ENCODE measurements around the gene PER2.
"Not testable (repeated sequence)": the region's sequence is repeated elsewhere in the genome, so short reads cannot be mapped to it uniquely, and the experiment has no call there.

The PER2 gene

DNA sequence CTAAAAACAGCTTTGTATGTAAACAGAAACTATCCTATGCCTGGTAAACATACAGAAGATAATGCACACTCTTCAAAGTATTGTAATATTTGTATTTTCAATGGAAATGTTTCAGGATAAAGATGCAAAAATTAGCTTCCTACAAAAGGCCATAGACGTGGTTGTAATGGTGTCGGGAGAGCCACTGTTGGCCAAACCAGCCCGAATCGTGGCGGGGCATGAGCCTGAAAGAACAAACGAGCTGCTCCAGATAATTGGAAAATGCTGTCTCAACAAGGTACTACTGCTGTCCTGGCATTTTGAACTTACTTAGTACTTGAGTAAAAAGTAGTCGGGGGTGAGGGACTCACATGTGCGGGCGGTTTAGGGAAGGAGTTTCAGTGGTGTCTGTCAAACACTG, 37.3 kb upstream of the PER2 start:
- H3K27ac ChIP-seq (ENCODE audit: low read depth, low read length) = no peak overlapping the region
- H4K20me1 ChIP-seq (ENCODE audit: control insufficient read depth, insufficient read depth, low read depth, low read length) = no peaks in the 10 kb centered on the region
- H3K4me1 ChIP-seq (ENCODE audit: control insufficient read depth, low read length) = peaks cover 6% of the 10 kb centered on the region
- H3K4me3 ChIP-seq (ENCODE audit: low read length) = no peak overlapping the region
- no peaks in the 10 kb centered on the region for H3K9me3 ChIP-seq (ENCODE audit: control insufficient read depth, insufficient read depth, low read length)
- TF ChIP-seq, protein P1, sequence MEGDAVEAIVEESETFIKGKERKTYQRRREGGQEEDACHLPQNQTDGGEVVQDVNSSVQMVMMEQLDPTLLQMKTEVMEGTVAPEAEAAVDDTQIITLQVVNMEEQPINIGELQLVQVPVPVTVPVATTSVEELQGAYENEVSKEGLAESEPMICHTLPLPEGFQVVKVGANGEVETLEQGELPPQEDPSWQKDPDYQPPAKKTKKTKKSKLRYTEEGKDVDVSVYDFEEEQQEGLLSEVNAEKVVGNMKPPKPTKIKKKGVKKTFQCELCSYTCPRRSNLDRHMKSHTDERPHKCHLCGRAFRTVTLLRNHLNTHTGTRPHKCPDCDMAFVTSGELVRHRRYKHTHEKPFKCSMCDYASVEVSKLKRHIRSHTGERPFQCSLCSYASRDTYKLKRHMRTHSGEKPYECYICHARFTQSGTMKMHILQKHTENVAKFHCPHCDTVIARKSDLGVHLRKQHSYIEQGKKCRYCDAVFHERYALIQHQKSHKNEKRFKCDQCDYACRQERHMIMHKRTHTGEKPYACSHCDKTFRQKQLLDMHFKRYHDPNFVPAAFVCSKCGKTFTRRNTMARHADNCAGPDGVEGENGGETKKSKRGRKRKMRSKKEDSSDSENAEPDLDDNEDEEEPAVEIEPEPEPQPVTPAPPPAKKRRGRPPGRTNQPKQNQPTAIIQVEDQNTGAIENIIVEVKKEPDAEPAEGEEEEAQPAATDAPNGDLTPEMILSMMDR (IDR thresholded peaks at IDR 0.05; ENCODE audit: low read depth, low read length, poor library complexity, severe bottlenecking) = no peak
- no peak for TF ChIP-seq EZH2phosphoT487 (IDR thresholded peaks at IDR 0.05; ENCODE audit: borderline replicate concordance, low read length)
- H3K9me2 ChIP-seq (replicated peaks; ENCODE audit: control insufficient read depth, low read length) = no peaks in the 10 kb centered on the region
- H3K4me2 ChIP-seq (ENCODE audit: low read length) = no peak overlapping the region
- peaks cover 2% of the 10 kb centered on the region; the same call in 1 of the 2 replicates for H3K36me3 ChIP-seq (ENCODE audit: control insufficient read depth, low read length)
- H3K79me2 ChIP-seq (ENCODE audit: control insufficient read depth, low read length) = peaks cover 7% of the 10 kb centered on the region; the same call in 1 of the 2 replicates
- H3F3A ChIP-seq (ENCODE audit: control insufficient read depth, insufficient read depth) = no peaks in the 10 kb centered on the region
- H3K27me3 ChIP-seq (ENCODE audit: control insufficient read depth, low read length) = no peaks in the 10 kb centered on the region

DNA sequence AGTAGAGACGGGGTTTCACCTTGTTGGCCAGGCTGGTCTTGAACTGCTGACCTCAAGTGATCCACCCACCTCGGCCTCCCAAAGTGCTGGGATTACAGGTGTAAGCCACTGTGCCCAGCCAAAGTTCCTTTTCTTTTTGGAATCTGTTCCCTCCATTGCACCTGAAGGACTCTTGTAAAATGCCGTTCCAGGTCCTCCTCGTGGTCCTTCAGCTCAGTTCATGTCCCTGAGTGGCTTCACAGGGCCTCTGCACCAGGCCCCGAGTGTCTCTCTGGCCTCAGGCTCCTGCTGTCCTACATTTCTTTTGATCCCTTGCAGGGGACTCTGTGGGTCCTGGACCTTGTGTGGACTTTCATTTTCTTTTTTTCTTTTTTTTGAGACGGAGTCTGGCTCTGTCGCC, 35.8 kb upstream of the PER2 start:
- not testable (repeated sequence) for H3K9me2 ChIP-seq (replicated peaks; ENCODE audit: control insufficient read depth, low read length); H4K20me1 ChIP-seq (ENCODE audit: control insufficient read depth, insufficient read depth, low read depth, low read length); H3K4me3 ChIP-seq (ENCODE audit: low read length); H3K27me3 ChIP-seq (ENCODE audit: control insufficient read depth, low read length); H3K36me3 ChIP-seq (ENCODE audit: control insufficient read depth, low read length); H3K79me2 ChIP-seq (ENCODE audit: control insufficient read depth, low read length); H3K4me2 ChIP-seq (ENCODE audit: low read length); H3F3A ChIP-seq (ENCODE audit: control insufficient read depth, insufficient read depth); H3K27ac ChIP-seq (ENCODE audit: low read depth, low read length); H3K9me3 ChIP-seq (ENCODE audit: control insufficient read depth, insufficient read depth, low read length)
- peaks cover 11% of the 10 kb centered on the region for H3K4me1 ChIP-seq (ENCODE audit: control insufficient read depth, low read length)

DNA sequence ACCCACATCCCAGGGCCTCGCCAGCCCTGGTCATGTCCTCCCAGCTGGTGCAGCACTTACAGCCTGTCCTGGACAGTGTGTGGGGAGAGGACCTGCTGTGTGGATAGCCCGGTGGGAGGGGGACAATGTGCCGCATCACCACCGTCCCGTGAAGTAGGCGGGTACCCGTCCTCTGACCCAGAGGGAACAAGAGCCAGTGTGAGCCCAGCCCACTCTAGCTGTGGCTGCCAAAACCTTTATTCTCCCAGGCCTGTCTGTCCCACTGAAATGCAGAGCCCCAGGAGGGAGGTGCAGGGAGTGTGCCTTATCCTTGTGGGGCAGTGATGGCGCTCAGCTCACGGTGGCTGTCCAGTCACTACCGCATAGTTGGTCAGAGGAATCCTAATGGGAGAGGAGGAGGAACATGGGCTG, 33.6 kb upstream of the PER2 start:
- Histone ChIP-seq H3K27me3 (ENCODE audit: control insufficient read depth, low read length) (0 out of 2 replicates have a peak, but pooled peaks cover 2% of the 10 kb centered on the region), H4K20me1 (ENCODE audit: control insufficient read depth, insufficient read depth, low read depth, low read length) (no peaks in the 10 kb centered on the region), H3K4me1 (ENCODE audit: control insufficient read depth, low read length) (peaks cover 11% of the 10 kb centered on the region), H3K9me2 (replicated peaks; ENCODE audit: control insufficient read depth, low read length) (no peaks in the 10 kb centered on the region), H3K36me3 (ENCODE audit: control insufficient read depth, low read length) (no peaks in the 10 kb centered on the region; the same call in 1 of the 2 replicates), H3K9me3 (ENCODE audit: control insufficient read depth, insufficient read depth, low read length) (no peaks in the 10 kb centered on the region), H3K4me2 (ENCODE audit: low read length) (no peak overlapping the region), H3K27ac (ENCODE audit: low read depth, low read length) (no peak overlapping the region), H3F3A (ENCODE audit: control insufficient read depth, insufficient read depth) (no peaks in the 10 kb centered on the region), H3K79me2 (ENCODE audit: control insufficient read depth, low read length) (peaks cover 7% of the 10 kb centered on the region; the same call in 1 of the 2 replicates), H3K4me3 (ENCODE audit: low read length) (no peak overlapping the region)
- no peak for TF ChIP-seq EZH2phosphoT487 (IDR thresholded peaks at IDR 0.05; ENCODE audit: borderline replicate concordance, low read length)
- TF ChIP-seq, protein P1 (IDR thresholded peaks at IDR 0.05; ENCODE audit: low read depth, low read length, poor library complexity, severe bottlenecking) = no peak

DNA sequence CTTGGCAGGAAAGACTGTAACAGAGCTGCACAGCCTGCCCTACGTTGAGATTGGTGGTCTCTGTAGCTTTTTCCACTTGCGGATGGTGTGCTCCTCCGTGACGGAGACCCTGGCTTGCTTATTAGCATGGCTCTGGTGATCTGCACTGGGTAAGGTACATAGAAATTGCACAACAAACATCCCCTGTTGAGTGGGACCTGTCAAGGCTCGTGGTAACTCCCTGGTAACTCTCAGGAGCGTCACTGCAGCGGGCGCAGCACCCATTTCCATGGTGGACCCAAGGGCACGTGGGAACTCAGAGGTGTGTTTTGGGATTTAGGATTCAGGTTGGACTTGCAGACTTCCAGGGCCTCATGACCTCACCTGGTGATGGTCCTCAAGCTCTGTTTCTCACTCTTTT, 33.1 kb upstream of the PER2 start:
- H3K4me3 ChIP-seq (ENCODE audit: low read length) = peak overlapping the region; percentile 76
- H3K9me3 ChIP-seq (ENCODE audit: control insufficient read depth, insufficient read depth, low read length) = no peaks in the 10 kb centered on the region
- H3K4me2 ChIP-seq (ENCODE audit: low read length) = peak overlapping the region; percentile 77
- TF ChIP-seq, protein P1 (IDR thresholded peaks at IDR 0.05; ENCODE audit: low read depth, low read length, poor library complexity, severe bottlenecking) = no peak
- no peak for TF ChIP-seq EZH2phosphoT487 (IDR thresholded peaks at IDR 0.05; ENCODE audit: borderline replicate concordance, low read length)
- H3K27ac ChIP-seq (ENCODE audit: low read depth, low read length) = no peak overlapping the region
- H3K4me1 ChIP-seq (ENCODE audit: control insufficient read depth, low read length) = peaks cover 11% of the 10 kb centered on the region
- peaks cover 7% of the 10 kb centered on the region; the same call in 1 of the 2 replicates for H3K79me2 ChIP-seq (ENCODE audit: control insufficient read depth, low read length)
- H3K9me2 ChIP-seq (replicated peaks; ENCODE audit: control insufficient read depth, low read length) = no peaks in the 10 kb centered on the region
- 0 out of 2 replicates have a peak, but pooled peaks cover 2% of the 10 kb centered on the region for H3K27me3 ChIP-seq (ENCODE audit: control insufficient read depth, low read length)
- no peaks in the 10 kb centered on the region for H3K36me3 ChIP-seq (ENCODE audit: control insufficient read depth, low read length)
- H3F3A ChIP-seq (ENCODE audit: control insufficient read depth, insufficient read depth) = no peaks in the 10 kb centered on the region
- H4K20me1 ChIP-seq (ENCODE audit: control insufficient read depth, insufficient read depth, low read depth, low read length) = no peaks in the 10 kb centered on the region
